ENCODE data around the gene DLG1. TPM values are rescaled to one million over a fixed set of nuclear protein-coding genes. Genes with fewer than 3 reads are reported as not detected.
A peak's percentile ranks its signal among the peaks of the same experiment; 100 is the strongest.

The DLG1 gene
- total and polyA plus RNA-seq, 9 of the 15 experiments (the other 6 are each of a cell fraction or from before 2014, with no cell fraction given): 9.4 to 63.5 (median 43.6) TPM

DNA sequence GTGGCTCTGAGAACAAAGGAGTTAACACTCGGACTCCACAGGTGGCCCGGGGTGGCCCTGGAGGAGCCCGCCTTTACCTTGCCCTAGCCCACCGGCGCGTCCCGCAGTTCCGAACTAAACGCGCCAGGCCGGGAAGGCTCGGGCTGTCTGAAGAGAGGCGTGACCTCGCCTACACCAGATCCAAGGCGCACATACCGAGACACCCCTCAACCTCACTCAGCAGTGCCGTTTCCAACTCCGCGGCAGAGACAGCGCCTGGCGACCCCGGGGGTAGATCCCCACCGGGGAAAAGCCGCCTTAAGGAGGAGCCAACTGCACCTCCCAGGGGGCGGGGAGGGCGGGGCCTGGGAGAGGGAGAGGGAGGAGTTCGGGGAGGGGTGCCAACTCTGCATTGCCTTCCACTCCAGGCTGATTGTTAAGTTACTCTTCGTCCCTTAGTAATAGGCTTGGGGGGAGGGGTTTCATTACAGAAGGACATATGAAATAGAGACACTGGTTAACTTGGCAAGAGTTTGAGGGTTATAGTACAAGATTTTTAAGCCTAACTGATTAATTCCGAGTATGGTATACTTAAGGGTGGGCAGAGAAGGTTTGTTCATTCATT, at the start of gene DLG1 (continued):
- no peak for TF ChIP-seq CHD2 (IDR thresholded peaks at IDR 0.05; ENCODE audit: low read depth, low read length)
- TF ChIP-seq ZNF134 (CRISPR knock-in tag; conservative IDR thresholded peaks at IDR 0.05): no peak
- no peak for TF ChIP-seq TSC22D4 (tag; IDR thresholded peaks at IDR 0.05)
- no peak for TF ChIP-seq ZNF668 (CRISPR knock-in tag; IDR thresholded peaks at IDR 0.05)
- TF ChIP-seq HNRNPLL (IDR thresholded peaks at IDR 0.05; ENCODE audit: low read depth, low read length, poor library complexity, severe bottlenecking): no peak
- TF ChIP-seq, protein P1, sequence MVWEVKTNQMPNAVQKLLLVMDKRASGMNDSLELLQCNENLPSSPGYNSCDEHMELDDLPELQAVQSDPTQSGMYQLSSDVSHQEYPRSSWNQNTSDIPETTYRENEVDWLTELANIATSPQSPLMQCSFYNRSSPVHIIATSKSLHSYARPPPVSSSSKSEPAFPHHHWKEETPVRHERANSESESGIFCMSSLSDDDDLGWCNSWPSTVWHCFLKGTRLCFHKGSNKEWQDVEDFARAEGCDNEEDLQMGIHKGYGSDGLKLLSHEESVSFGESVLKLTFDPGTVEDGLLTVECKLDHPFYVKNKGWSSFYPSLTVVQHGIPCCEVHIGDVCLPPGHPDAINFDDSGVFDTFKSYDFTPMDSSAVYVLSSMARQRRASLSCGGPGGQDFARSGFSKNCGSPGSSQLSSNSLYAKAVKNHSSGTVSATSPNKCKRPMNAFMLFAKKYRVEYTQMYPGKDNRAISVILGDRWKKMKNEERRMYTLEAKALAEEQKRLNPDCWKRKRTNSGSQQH (CRISPR knock-in tag; IDR thresholded peaks at IDR 0.05): 0 out of 2 replicates have a peak, but pooled peaks have one; percentile 13
- no peak for TF ChIP-seq RAD21 (CRISPR knock-in tag; conservative IDR thresholded peaks at IDR 0.05 in 1 of 2, IDR thresholded peaks at IDR 0.05 in 1 of 2)
- TF ChIP-seq KAT8 (IDR thresholded peaks at IDR 0.05; ENCODE audit: low read depth): no peak
- TF ChIP-seq NFIC (IDR thresholded peaks at IDR 0.05): peak; percentile 23; the same call in 1 of the 2 replicates
- 0 out of 2 replicates have a peak, but pooled peaks have one; percentile 27 for TF ChIP-seq FOXP1 (CRISPR knock-in tag; IDR thresholded peaks at IDR 0.05)
- peak; percentile 45; the same call in 1 of the 2 replicates for TF ChIP-seq ELF2 (CRISPR knock-in tag; IDR thresholded peaks at IDR 0.05)
- peak; percentile 91 for TF ChIP-seq PHB (CRISPR knock-in tag; IDR thresholded peaks at IDR 0.05)
- no peak for TF ChIP-seq NFE2L1 (tag; IDR thresholded peaks at IDR 0.05; ENCODE audit: borderline replicate concordance, low read depth)
- no peak; the same call in 1 of the 2 replicates for TF ChIP-seq SMAD4 (CRISPR knock-in tag; conservative IDR thresholded peaks at IDR 0.05)
- TF ChIP-seq ASH1L (IDR thresholded peaks at IDR 0.05; ENCODE audit: borderline replicate concordance, low read depth, partially characterized antibody): no peak
- TF ChIP-seq, protein P2, sequence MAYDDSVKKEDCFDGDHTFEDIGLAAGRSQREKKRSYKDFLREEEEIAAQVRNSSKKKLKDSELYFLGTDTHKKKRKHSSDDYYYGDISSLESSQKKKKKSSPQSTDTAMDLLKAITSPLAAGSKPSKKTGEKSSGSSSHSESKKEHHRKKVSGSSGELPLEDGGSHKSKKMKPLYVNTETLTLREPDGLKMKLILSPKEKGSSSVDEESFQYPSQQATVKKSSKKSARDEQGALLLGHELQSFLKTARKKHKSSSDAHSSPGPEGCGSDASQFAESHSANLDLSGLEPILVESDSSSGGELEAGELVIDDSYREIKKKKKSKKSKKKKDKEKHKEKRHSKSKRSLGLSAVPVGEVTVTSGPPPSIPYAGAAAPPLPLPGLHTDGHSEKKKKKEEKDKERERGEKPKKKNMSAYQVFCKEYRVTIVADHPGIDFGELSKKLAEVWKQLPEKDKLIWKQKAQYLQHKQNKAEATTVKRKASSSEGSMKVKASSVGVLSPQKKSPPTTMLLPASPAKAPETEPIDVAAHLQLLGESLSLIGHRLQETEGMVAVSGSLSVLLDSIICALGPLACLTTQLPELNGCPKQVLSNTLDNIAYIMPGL (CRISPR knock-in tag; IDR thresholded peaks at IDR 0.05): 0 out of 2 replicates have a peak, but pooled peaks have one; percentile 62
- no peak for TF ChIP-seq ZNF354B (CRISPR knock-in tag; IDR thresholded peaks at IDR 0.05)
- no peak for TF ChIP-seq ELF4 (CRISPR knock-in tag; IDR thresholded peaks at IDR 0.05)
